GM21717 (cell line): ENCODE measurements around the gene POC1A.

Experiments
- ATAC-seq: cut with Tn5 transposase; IDR thresholded peaks from one replicate; pipeline ENCODE4 v1.9.1; 2021; ENCODE audit warnings: mild to moderate bottlenecking, moderate library complexity; ENCODE audit not compliant: unreplicated experiment

POC1A gene

DNA sequence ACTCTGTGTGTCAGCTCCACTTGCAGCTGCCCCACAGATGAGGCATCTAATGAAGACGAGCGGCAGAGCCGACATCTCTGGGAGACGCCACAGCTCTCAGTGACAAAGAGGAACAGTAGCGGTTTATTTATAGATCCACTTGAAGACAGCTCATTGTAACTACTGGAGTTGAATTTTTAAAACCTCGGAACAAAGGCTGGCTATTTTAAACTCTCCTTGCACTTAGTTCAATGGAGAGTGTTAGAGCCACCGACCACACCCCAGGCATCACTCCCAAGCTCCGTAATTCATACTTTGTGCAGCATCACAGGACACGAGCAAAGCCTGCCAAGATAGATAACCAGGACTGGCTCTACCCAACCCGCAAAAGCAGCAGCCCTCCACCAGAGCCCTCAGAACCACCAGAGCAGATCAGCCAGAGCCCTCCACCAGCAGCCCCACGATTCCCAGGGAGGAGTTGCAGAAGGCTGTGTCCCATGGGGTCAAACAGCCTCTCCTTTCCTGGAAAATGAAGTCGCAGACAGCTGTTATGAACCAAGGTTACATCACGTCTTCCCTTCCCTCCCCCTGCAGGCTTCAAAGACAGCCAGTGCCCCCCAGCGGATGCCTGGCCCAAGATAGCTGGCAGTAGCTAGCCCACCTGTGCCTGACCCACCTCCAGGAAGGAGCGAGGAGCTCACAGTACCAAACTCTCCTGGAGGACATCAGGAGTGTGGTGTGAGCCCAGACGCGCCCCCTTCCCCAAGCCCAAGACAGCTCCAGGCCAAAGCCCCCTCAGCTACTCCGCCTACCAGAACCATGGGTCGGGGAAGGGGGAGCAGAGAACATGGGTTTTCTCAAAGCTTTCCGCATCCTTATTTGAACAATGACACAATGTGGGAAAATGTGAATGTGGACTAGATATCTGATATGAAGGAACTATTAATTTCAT, 45.7 kb downstream of the POC1A start:
- no peak for ATAC-seq

DNA sequence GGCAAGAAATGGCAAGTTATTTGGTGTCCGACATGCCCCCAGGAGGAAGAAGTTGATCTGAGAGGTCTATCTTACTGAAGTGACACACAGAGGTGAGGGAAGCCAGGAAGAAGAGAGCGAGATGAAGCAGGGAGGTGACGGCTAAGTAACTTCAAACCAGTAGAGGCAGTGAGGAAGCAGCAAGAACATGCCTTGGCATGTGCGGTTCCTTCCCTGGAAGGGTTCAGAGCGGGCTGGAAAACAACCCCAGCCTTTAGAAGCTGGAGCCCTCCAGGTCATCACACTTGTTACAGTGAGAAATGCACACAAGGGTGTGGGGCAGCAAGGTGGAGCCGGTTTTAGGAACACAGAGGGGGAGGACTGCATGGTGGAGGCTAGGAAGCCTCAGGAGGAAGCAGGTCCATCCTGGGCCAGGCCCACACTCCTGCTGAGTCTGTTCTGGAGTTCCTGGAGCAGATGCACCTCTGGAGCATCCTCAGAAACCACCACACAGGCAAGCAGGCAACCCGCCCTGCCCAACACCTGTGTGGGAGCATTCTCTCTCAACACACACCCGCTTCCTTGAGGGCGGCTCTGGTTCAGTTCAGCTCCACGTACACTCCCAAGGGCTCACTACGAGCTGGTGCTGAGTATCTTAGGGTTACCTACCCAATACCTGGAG, 47.1 kb downstream of the POC1A start:
- ATAC-seq = no peak

DNA sequence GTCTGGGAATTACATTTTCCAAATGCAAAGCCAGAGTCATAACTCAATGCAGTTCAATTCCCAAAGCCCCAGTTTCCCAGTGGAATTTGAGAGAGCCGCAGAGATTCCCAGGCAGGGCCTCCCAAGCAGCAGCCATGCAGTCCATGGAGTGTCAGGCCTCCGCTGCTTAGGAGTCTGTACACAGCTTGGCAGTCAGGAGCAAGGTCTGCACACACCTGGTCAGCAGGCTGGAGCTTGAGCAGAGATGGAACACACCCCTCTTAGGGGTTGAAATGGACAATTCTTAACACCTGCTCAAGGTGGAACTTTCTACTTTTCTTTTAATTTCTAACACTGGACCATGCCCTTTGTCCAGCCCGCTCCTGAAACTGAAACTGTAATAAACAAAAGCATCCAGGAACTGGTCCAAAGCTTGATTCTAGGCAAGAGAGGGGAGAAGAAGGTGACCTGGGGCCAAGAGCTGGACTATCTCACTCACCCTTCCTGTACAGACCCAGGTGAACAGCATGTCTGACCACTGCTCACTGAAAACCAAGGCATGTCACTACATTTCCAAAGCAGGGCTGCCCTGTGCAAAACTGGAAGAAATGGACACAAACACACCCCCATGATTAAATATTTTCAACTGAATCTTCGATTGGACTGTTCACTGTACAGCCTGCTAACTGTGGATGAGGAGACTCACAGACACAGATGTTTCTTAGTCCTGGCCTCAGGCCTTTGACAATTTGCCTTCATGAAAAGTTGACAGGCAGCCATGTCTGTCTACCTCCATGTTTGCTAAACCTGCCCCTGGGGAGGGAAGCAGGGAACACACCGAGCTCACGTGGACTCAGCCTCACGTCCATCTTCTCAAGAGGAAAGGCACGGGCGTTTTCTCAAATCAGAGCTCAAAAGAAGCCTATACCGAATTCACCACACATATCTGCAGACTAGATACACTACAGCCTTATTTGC, 49.3 kb downstream of the POC1A start:
- no peak for ATAC-seq

DNA sequence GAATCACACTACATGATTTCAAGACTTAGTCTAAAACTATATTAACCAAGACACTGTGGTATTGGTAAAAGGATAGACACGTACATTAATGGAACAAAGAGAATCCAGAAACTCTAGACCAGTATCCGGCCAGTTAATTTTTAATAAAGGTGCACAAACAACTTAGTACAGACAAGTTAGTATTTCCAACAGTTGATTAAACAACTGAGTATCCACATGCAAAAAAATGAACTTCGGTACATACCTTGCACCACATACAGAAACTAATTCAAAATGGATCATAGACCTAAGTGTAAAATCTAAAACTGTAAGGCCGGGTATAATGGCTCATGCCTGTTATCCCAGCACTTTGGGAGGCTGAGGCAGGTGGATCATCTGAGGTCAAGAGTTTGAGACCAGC, 51.3 kb downstream of the POC1A start:
- no peak for ATAC-seq

- no peak for ATAC-seq
Observed at GRCh38 chr3:52099001-52099401, 55.2 kb downstream of the POC1A start.

DNA sequence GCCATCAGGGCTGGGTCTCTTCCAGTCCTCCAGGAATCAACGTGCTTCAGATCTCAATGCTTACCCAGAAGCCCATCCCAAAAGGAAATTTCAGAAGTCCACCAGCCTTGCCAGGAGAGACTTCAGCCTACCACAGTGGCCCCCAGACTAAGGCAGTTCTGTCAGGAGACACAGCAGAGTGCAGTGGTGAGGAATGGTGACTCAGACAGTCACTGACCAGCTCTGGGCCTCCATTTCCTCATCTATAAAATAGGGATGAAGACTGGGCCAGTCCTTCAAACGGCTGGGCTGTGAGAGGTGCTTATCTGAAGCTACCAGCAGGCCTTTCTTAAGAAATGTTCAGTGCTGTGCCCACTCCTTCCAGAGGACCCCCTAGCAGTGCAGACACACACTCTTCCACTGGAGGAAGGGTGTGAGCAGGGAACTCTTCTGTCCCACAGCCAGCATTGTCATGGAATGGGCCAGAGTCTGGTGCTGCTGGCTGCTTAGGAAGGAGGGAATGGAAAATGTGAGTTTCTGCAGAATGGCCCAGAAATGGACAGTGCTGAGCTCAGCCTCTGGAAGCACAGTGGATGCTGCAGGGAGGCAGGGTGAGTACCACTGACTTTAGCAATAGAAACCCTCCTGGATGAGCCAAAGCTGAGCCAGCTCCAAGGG, 56.2 kb downstream of the POC1A start:
- no peak for ATAC-seq

GRCh38 chr3:52095990-52096775, 58.0 kb downstream of the POC1A start:
- ATAC-seq = no peak

DNA sequence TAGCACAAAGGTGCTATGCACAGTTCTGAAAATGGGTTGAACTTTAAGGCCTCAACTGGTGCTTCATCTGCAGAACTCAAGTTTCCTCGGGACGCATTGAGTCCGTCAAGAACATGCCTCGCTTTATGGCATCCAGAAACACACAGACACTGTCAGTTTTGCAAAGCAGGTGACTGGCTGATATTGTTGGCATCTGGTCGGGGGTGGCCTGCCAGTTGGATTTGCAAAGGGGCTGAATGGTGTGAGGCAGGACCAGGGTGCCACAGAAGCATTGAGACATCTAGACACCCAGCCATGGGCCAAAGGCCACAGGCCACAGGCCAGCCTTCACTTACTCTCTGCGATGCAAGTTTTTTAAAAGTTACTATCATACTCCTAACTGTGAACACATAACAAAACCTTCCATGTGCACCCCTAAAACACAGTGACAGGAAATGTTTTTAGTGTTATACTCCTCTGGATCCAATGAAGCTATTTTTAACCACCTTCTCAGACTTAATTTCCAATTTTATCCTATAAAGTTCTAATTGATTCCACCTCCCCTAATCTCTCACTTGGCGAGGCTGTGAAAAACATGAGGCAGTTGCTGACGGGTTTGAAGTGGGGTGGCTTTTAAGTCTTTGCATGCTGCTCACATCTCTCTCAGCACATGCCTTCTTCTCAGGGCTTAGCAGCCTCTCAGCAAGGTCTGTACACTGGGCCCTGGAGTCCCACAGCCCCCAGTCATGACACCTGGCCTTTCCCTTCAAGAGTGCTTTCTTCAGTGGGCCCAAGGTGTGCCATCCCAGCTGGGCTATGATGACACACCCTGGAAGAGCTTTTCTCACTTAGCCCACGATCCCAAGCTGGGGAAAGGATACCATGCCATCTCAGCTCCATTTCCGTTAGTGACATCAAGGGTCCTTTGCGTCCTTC, 59.4 kb downstream of the POC1A start:
- no peak for ATAC-seq

DNA sequence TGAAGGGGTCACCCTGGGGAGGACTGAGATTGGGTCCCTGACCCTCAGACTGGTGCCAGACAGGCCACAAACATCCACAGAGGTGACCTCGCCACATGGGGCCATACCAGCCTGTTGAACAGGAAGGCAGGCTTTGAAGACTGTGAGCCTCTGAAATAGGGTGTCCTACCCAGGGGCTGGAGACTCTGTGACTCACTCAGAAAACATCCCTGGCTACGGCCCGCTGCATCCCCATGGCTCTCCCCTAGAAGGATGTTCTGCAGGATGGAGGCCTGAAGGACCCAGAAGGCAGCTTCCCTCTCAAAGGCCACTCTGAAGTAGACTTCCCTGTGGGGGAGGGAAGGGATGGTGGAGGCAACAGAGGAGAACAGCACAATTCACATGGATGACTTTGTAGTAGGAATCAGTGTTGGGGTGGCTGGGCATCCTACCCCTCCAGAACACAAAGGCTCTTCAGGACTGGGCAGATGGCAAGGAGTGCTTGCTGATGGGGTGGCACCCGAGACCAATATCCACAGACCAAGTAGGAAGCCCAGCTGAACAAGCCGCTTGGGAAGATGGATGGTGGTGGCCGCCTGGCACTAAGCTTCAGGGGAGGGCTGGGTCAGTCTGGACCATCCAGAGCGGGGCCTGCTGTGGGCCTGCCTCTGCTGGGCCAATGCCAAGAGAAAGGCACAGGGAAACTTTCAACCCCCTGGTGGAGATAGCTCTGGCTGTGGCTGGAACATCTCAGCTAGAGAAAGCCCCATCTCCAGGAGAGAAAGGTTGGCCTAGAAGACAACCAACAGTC, 60.3 kb downstream of the POC1A start:
- ATAC-seq = no peak

DNA sequence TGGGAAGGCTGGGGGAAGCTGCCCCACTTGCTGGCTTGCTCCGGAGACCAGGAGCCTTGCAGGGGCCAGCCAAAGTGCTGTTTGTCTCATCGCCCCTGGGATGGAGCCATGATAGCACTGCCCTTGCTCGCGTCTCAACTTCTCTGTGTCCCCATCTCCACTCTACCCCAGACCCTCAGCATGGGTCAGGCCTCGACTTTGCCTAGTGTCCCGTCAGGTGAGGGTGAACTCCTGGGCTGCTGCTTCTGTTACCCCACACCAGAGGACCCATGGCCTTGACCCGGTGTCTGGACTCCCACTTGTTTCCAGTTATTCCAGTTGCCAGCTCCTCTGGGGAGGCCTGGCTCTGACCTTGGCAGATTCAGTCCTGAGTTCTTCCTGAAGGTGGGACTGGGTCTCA, 61.3 kb downstream of the POC1A start:
- ATAC-seq = no peak

- ATAC-seq = no peak
Observed at GRCh38 chr3:52092271-52092660, 62.0 kb downstream of the POC1A start.

- ATAC-seq = no peak
Observed at GRCh38 chr3:52091586-52092270, 62.5 kb downstream of the POC1A start.

GRCh38 chr3:52090933-52091468, 63.2 kb downstream of the POC1A start:
- no peak for ATAC-seq

DNA sequence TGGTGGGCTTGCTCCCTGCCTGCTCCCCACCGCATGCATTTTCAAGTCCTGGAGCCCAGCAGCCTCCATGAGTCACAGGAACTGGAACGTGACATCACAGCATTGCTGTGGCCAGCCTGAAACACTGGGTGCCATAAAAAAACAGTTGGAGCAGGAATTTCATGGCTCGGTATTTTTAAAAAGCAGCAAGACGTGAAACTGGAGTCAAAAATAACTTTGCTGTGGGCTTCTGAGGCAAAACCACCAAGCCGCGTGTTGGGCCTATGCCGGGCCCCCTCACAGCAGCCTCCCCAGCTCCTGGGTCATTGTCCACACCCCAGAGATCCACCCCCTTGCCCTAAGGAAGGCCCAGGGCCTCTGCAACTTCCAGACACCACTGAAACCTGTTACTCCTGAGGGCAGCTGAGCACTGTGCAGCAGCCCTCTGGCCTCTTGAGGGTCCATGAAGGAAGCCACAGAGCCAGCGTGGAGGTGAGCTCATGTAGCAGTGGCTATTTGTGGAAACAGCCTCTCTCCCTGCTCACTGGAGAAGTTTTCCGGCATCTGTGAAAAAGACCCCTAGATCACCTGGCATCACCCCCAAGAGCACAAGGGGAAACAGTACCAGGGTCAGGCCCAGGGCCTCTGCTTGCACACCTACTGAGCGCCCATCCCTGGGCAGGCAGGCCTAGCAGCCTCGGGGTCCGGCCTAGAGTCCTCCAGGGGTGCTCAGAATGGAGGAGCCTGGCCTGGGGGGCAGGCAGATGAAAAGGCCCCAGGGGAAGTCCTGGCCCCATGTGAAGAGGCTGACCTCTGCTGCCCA, 63.9 kb downstream of the POC1A start:
- ATAC-seq = no peak

DNA sequence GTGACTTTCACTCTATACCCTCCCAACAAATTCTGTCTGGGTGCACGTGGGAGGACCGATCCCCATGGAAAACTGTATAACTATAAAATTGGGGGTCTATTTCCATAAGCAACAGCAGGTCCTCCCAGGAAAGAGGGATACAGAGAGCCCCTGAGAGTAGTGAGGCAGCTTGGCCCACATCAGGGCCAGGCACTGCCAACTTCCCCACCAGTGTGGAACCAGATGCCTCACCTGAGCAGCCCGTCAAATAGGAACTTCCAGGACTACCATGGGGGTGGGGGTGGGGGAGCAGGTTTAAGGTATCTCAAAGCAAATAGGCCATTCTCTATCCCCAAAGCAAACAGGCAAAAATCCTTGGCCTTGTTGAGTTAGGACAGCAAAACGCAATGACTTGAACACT, 64.5 kb downstream of the POC1A start:
- no peak for ATAC-seq
